ENCODE data around the gene NEURL3. TPM values are rescaled to one million over a fixed set of nuclear protein-coding genes. Genes with fewer than 3 reads are reported as not detected.
"Not testable (repeated sequence)": the region's sequence is repeated elsewhere in the genome, so short reads cannot be mapped to it uniquely, and the experiment has no call there.

NEURL3 gene
- total RNA-seq, 2 donors from 2014 or later: 8.9 to 28.9 TPM

DNA sequence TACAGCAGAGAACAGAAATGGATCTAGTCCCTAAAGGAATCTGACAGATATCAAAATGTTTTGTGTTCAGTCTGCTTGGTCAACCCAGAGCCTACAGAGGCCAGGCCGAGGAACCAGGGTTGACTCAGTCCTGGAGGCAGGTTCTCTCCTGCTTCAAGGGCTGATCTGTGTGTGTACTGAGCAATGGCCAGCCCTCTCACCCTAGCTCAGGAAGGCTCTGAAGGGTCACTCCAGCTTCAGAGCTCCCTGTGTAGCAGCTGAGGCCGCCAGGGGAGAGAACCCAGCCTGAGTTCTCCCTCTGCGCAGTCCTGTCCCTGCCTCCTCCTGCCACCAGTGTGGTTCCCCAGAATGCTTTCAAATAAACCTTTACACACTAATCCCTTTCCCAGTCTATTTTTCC, 41.1 kb downstream of the NEURL3 start:
- Histone ChIP-seq H3K27ac (no peak overlapping the region), H3K27me3 (replicated peaks; ENCODE audit: insufficient read depth) (no peaks in the 10 kb centered on the region), H3K4me1 (replicated peaks) (no peaks in the 10 kb centered on the region), H3K4me3 (no peak overlapping the region), H3K36me3 (no peaks in the 10 kb centered on the region), H3K9me3 (no peaks in the 10 kb centered on the region)
- TF ChIP-seq POLR2A (IDR thresholded peaks at IDR 0.05): no peak
- no peak for TF ChIP-seq POLR2AphosphoS5 (IDR thresholded peaks at IDR 0.05)
- TF ChIP-seq, protein P1, sequence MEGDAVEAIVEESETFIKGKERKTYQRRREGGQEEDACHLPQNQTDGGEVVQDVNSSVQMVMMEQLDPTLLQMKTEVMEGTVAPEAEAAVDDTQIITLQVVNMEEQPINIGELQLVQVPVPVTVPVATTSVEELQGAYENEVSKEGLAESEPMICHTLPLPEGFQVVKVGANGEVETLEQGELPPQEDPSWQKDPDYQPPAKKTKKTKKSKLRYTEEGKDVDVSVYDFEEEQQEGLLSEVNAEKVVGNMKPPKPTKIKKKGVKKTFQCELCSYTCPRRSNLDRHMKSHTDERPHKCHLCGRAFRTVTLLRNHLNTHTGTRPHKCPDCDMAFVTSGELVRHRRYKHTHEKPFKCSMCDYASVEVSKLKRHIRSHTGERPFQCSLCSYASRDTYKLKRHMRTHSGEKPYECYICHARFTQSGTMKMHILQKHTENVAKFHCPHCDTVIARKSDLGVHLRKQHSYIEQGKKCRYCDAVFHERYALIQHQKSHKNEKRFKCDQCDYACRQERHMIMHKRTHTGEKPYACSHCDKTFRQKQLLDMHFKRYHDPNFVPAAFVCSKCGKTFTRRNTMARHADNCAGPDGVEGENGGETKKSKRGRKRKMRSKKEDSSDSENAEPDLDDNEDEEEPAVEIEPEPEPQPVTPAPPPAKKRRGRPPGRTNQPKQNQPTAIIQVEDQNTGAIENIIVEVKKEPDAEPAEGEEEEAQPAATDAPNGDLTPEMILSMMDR (IDR thresholded peaks at IDR 0.05): no peak
- intact Hi-C loops (cut with DNase I): no loop called here
- DNase-seq (ENCODE audit: low spot score): no peak
- 98% methylated on average over 3 of the region's 3 CpGs for WGBS

DNA sequence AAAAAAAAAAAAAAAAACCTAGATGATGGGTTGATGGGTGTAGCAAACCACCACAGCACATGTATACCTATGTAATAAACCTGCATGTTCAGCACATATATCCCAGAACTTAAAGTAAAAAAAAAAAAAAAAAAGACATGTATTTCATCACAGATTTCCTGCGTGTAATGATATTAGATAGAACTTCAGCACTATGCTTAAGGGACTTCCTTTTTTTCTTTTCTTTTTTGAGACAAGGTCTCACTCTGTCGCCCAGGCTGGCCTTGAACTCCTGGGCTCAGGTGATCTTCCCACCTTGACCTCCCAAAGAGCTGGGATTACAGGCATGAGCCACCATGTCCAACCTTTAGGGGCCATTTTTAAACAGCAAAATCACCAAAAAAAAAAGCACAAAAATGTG, 42.0 kb downstream of the NEURL3 start:
- H3K4me3 ChIP-seq: no peak overlapping the region
- H3K27ac ChIP-seq: no peak overlapping the region
- no peaks in the 10 kb centered on the region for H3K4me1 ChIP-seq (replicated peaks)
- H3K36me3 ChIP-seq: no peaks in the 10 kb centered on the region
- no peak for DNase-seq (ENCODE audit: low spot score)
- no peaks in the 10 kb centered on the region for H3K9me3 ChIP-seq
- 82% methylated on average over 2 of the region's 2 CpGs for WGBS
- no peaks in the 10 kb centered on the region for H3K27me3 ChIP-seq (replicated peaks; ENCODE audit: insufficient read depth)
- TF ChIP-seq POLR2A (IDR thresholded peaks at IDR 0.05): no peak
- TF ChIP-seq, protein P1 (IDR thresholded peaks at IDR 0.05): no peak
- no peak for TF ChIP-seq POLR2AphosphoS5 (IDR thresholded peaks at IDR 0.05)
- intact Hi-C loops (cut with DNase I): no loop called here

DNA sequence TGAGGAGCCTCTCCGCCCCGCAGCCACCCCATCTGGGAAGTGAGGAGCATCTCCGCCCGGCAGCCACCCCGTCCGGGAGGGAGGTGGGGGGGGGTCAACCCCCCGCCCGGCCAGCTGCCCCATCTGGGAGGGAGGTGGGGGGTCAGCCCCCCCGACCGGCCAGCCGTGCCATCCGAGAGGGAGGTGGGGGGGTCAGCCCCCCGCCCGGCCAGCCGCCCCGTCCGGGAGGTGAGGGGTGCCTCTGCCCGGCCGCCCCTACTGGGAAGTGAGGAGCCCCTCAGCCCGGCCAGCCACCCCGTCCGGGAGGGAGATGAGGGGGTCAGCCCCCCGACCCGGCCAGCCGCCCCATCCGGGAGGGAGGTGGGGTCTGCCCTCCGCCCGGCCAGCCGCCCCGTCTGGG, 43.5 kb downstream of the NEURL3 start:
- WGBS: no CpG with 5 or more reads among the region's 30 CpGs
- intact Hi-C loops (cut with DNase I); H3K36me3 ChIP-seq; H3K27me3 ChIP-seq (replicated peaks; ENCODE audit: insufficient read depth); DNase-seq (ENCODE audit: low spot score); H3K4me1 ChIP-seq (replicated peaks); H3K9me3 ChIP-seq; H3K27ac ChIP-seq; H3K4me3 ChIP-seq: not testable (repeated sequence)

DNA sequence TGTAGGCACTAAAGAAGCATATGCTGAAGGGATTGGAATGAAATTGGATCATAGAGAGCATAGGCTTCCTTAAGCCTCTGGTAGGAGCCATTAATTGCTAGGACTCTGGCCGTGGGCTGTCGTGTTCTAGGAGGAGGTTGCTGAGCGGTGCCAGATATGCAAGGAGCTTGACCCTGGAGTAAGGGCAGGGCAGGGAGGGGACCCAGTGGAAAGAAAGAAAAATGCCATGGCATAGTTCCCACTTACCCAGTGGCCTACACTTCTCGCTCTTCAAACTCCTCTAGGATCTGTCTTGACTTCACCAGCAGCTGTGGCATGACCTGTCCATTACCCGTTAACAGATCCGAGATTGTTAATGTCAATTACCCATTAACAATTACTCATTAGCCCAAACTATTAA, 53.1 kb downstream of the NEURL3 start:
- intact Hi-C loops (cut with DNase I): no loop called here
- 92% methylated on average over 6 of the region's 6 CpGs for WGBS
- TF ChIP-seq POLR2A (IDR thresholded peaks at IDR 0.05) (no peak), POLR2AphosphoS5 (IDR thresholded peaks at IDR 0.05) (no peak)
- TF ChIP-seq, protein P1 (IDR thresholded peaks at IDR 0.05): no peak

DNA sequence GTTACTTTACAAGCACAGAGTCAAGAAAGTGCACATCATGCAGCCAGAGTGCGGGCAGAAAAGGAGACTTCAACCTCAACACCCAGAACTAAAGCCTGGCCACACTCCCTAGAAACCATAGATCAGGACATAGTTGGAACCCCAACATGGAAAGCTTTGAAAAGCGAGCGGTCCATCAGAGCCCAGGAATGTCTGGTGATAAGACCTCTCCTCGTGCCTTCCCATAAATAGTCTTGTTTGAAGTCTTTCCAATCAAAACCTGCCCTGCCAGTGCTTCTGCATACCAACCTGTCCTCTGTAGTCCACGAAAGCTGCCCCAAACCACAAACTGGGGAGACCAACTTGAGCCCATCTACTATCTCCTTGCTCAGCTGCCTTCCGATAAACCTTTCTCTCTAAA, 55.5 kb downstream of the NEURL3 start:
- Histone ChIP-seq H3K4me3 (no peak overlapping the region), H3K27ac (no peak overlapping the region), H3K9me3 (no peaks in the 10 kb centered on the region), H3K4me1 (replicated peaks) (no peaks in the 10 kb centered on the region), H3K36me3 (no peaks in the 10 kb centered on the region), H3K27me3 (replicated peaks; ENCODE audit: insufficient read depth) (no peaks in the 10 kb centered on the region)
- DNase-seq (ENCODE audit: low spot score): peak; percentile 43
- intact Hi-C loops (cut with DNase I): no loop called here
- TF ChIP-seq POLR2AphosphoS5 (IDR thresholded peaks at IDR 0.05) (no peak), POLR2A (IDR thresholded peaks at IDR 0.05) (no peak)
- TF ChIP-seq, protein P1 (IDR thresholded peaks at IDR 0.05): no peak
- WGBS: 52% methylated on average over 6 of the region's 6 CpGs

More for the DNA sequence above, 53.1 kb downstream of the NEURL3 start:
- Histone ChIP-seq H3K4me3 (no peak overlapping the region), H3K4me1 (replicated peaks) (no peaks in the 10 kb centered on the region), H3K27ac (no peak overlapping the region), H3K36me3 (no peaks in the 10 kb centered on the region), H3K27me3 (replicated peaks; ENCODE audit: insufficient read depth) (no peaks in the 10 kb centered on the region), H3K9me3 (no peaks in the 10 kb centered on the region)
- DNase-seq (ENCODE audit: low spot score): no peak

Data from prostate gland (tissue), 2 donors.